ENCODE results near the gene GGTLC1.
"Not testable (repeated sequence)": the region's sequence is repeated elsewhere in the genome, so short reads cannot be mapped to it uniquely, and the experiment has no call there.

The GGTLC1 gene

DNA sequence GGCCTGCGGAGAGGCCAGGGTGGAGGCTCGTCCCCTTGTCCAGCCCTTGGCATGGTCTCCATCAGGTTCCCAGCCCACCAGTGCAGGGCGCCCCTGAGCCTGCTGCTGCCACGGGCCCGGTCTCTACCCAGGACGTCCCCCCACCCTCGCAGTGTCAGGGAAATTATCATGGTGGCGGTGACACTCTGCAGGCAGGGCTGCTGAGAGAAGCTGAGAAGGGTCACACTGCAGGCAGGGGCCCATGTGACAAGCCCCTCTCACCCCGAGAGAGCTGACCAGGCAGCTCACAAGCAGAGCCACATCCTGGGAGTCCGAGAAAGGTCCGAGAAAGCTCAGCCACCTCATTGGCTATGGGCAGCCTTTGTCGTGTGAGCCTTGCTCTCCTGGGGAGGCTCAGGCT is 4.9 kb upstream of the GGTLC1 start:
- not testable (repeated sequence) for DNase-seq

DNA sequence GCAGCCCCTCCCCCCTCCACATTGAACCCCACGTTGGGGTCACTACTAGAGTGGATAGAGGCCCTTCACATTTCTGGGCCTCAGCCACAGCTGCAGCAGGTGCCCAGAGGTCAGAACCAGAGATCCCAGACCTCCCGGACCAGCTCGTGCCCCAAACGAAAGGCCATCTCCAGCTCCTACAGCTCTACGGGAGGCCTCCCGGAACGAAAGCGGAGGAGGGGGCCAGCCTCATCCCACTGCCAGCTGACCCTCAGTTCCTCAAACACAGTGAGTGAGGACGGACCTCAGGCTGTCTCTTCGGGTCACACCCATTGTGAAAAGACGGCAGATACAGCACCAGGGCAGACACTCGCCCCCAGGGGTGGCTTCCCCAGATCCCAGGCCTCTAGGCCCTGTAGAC is 1.7 kb upstream of the GGTLC1 start:
- not testable (repeated sequence) for DNase-seq

DNA sequence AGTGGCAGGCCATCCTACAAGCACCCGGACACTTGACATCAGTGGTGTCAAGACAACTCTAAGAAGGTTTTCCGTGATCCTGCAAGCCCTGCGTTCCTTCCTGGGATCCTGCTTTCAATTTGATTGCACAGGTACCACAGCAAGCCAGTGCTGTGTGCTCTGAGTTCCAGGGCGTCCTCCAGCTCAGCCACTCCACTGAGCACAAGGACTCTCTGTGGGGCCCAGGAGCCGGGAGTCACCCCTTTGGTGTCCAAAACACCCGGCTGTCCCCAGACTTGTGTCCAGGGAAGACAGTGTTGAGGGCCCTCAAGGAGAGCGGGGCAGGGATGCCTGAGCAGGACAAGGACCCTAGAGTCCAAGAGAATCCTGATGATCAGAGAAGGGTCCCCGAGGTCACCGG is 387 bp upstream of the GGTLC1 start:
- not testable (repeated sequence) for DNase-seq

DNA sequence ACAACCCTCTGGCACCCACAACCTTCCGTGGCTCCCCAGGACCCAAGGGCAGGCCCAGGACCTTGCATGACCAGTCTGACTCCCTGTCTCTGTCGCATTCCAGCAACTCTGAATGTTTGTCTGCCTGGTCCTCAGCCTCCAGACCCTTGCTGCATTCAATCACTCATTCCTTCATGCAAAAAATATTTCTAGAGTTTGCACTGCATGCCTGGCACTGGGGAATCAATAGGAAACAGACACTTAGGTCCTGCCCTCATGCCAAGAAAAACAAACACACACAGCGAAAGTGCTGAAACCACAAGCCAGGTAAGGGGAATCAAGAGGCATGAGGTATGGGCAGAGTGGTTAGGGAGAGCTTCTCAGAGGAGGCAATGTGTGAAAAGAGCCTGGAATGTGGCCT is 1.9 kb downstream of the GGTLC1 start:
- not testable (repeated sequence) for DNase-seq

GRCh38 chr20:23986310-23986709 is 2.3 kb downstream of the GGTLC1 start:
- DNase-seq: not testable (repeated sequence)

- DNase-seq: not testable (repeated sequence)
Measured at GRCh38 chr20:23985790-23986225, 2.8 kb downstream of the GGTLC1 start.

DNA sequence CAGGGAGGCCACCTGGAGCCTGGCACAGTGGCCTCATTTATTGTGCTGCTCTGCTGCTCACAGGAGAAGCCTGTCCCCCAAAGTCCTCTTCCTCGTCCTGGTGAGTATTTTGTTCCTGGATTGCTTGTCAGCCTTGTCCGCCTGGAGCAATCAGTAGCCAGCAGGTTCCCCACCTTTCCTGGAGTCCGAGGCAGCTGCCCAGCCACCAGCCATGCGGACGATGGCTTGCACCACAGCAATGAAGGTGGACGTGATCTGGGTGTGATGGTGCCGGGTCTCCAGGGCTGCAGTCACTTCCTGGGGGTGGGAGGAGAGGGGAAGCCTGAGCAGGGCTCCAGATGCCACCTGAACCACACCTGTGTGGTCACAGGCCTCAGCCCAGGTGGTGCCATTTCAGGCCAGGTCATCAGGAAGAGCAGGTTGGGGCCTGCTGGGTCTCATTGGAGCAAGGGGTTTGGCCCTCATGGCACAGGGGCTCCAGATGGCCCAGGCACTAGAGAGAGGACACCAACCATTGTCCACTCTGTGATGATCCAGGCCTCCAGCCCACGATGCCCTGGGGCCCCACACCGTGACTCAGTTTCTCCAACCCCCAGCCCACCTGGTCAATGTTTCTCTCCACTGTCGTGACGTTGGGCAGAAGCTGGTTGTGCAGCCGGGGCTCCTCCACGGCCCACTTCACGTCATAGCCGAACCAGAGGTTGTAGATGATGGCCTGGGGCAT is 3.4 kb downstream of the GGTLC1 start:
- not testable (repeated sequence) for DNase-seq

DNA sequence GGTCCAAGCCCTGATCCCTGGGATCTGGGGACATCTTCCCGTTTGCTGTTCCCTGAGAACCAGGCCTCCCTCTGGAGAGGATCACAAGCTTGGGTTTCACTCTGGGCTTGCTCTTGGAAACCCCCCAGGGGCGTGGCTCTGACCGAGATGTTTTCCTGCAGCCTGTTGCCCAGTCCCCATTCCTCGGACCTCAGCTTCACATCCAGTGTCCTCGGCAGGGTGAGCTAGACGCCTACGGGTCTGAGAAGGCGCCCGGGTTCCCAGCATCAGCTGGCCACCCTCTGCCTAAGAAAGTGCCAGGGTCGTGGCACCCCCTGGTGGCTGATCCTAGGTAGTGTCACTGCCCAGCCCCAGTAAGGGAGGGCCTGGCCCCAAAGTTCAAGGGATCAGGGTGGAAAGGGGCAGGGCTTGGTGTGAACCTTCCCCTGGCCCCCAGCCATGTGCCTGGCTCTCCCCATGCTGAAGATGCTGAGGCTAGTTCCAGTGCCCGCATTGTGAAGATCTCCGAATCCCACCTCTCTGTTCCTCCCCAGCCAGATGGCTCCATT is 4.0 kb downstream of the GGTLC1 start:
- DNase-seq: not testable (repeated sequence)

GRCh38 chr20:23982112-23983018 is 6.2 kb downstream of the GGTLC1 start:
- DNase-seq: not testable (repeated sequence)

GRCh38 chr20:23981526-23981925 is 7.1 kb downstream of the GGTLC1 start:
- not testable (repeated sequence) for DNase-seq

- DNase-seq: not testable (repeated sequence)
Measured at GRCh38 chr20:23981014-23981413, 7.6 kb downstream of the GGTLC1 start.

- not testable (repeated sequence) for DNase-seq
Measured at GRCh38 chr20:23979899-23980811, 8.4 kb downstream of the GGTLC1 start.

DNA sequence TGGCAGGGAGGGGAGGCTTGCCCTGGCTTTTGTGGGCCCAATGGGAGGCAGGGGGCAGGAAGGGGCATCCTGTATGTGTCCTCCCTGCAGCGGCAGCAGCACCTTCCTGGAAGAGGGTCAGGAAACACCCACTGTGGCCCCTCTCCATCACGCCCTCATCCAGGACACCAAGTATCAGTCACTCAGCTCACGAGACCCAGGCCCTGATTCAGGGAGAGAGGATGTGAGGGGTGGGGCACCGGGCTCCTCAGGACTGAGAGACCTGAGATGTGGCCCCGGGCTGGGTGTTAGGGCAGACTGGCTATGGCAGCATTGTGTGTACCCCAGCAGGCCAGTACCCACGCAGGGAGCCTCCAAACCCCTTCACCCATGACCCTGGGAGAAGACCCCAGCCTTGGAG is 9.2 kb downstream of the GGTLC1 start:
- not testable (repeated sequence) for DNase-seq

- not testable (repeated sequence) for DNase-seq
Measured at GRCh38 chr20:23978457-23978856, 10.1 kb downstream of the GGTLC1 start.

DNA sequence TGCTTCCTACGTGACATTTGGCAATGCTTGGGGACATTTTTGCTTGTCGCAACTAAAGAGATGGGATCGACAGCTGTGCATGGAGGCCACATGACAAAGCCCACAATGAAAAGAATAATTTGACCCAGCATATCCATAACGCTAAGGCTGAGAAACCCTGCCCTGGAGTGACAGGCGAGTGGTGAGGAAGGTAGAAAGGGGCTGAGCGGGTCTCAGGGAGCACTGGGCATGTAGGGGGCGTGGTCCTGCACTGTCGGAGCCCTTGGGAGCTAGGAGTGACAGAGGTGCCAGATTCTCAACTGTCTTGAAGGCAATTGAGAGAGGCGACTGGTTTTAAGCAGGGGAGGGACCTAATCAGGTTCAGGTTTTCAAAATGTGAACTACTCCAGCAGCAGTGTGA is 13.6 kb downstream of the GGTLC1 start:
- no peak for DNase-seq

DNA sequence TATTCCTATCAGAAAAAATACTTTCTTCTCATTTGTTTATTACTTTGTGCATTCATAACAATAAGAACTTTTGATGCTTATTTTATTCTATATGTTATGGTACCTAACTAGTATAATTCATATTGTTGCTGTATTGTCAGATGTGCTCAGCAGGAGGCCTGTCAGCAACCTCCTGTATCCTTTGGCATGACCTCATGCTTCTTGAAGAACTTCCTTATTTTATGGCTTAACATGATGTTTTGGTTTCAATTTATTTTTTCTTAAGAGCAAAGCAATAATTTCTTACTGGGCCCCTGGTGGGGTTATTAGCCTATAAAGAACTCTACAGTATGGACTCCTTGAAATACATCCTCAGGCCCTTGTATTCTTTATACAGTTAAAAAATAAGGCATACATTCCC is 17.3 kb downstream of the GGTLC1 start:
- no peak for DNase-seq

DNA sequence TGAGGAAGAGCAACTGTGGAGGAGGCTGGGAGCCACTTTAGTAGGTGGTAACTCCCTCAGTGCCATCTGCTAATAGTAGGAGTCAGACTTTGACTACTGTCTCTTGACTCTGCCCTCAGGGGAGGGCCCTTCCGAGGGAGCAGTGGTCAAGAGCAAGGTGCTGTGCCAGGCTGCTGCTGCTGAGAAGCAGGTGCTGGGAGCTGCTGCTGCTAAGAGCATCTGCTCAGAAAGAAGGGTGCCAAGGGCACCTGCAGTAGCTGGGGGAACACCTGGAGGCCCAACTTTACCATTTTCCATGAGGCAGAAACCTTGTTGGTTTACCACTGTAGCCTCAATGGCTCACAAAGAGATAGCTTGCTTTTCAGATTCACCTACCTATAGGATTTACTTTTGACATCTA is 18.5 kb downstream of the GGTLC1 start:
- no peak for DNase-seq

- DNase-seq: no peak
Measured at GRCh38 chr20:23967616-23967979, 21.0 kb downstream of the GGTLC1 start.

- DNase-seq: no peak
Measured at GRCh38 chr20:23966927-23967615, 21.5 kb downstream of the GGTLC1 start.

GRCh38 chr20:23966298-23966697 is 22.3 kb downstream of the GGTLC1 start:
- no peak for DNase-seq

DNA sequence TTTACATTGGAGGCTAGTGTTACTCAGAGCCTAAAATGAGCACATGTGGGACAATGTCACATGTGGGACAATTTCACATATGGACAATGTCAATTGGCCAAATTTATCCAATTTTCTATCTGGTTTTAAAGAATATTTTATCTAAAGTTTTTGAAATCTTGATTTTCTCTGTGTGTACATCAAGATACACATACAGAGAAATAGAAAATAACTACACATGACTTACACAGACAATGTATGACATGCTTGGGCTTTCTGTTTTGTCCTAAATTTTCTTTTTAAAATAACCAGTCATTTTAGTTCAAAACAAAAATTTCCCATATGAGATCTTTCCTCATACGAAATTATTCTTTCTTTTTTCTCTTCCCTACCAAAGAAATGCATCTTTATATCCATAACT is 24.6 kb downstream of the GGTLC1 start:
- no peak for DNase-seq

DNA sequence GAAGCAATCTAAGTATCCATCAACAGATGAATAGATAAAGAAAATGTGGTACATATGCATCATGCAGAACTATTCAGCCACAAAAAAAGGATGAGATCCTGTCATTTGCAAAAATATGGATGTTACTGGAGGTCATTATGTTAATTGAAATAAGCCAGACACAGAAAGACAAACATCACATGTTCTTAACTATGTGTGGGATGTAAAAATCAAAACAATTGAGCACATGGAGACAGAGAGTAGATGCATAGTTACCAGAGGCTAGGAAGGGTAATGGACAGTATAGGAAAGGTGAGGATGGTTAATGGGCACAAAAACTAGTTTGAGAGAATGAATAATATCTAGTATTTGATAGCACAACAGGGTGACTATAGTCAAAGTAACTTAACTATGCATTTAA is 26.3 kb downstream of the GGTLC1 start:
- no peak for DNase-seq
